CD14-positive monocyte (primary cell): ENCODE data around the gene POC1B. TPM values are rescaled to one million over a fixed set of nuclear protein-coding genes. Genes with fewer than 3 reads are reported as not detected.
A peak's percentile ranks its signal among the peaks of the same experiment; 100 is the strongest.

ENCODE experiments used
- DNase-seq, 3 donors: peaks; one replicate each; pipeline ENCODE4 v3.0.0-alpha.2; 2011 to 2022
- H2AFZ ChIP-seq: 2 replicates; pipeline ENCODE4 v1.6.0; 2012; ENCODE audit warnings: mild to moderate bottlenecking, low read depth, low read length, inconsistent platforms; ENCODE audit not compliant: insufficient read depth, poor library complexity, severe bottlenecking
- H3K27ac ChIP-seq, 2 donors: 1 replicate in 1 of 2; 2 replicates in 1 of 2; pipeline ENCODE4 v1.5.1; 2012 to 2013; ENCODE audit warnings: low read length in 2 of 2, control low read depth in 1 of 2, inconsistent platforms in 1 of 2, low read depth in 1 of 2, mild to moderate bottlenecking in 1 of 2
- H3K27me3 ChIP-seq, 2 donors: one replicate each; pipeline versions ENCODE4 v1.6.0 to v1.6.1; 2011 to 2013; ENCODE audit warnings: low read length in 2 of 2; ENCODE audit not compliant: control insufficient read depth in 2 of 2, insufficient read depth in 2 of 2
- H3K36me3 ChIP-seq, 2 donors: replicated peaks in 1 of 2; 1 replicate in 1 of 2; 2 replicates in 1 of 2; pipeline versions ENCODE4 v1.5.1 to v1.6.1; 2012 to 2013; ENCODE audit warnings: low read length in 2 of 2, control low read depth in 1 of 2, inconsistent platforms in 1 of 2, mild to moderate bottlenecking in 1 of 2; ENCODE audit not compliant: insufficient read depth in 2 of 2, control insufficient read depth in 1 of 2
- H3K4me1 ChIP-seq, 2 donors: 1 replicate in 1 of 2; 2 replicates in 1 of 2; pipeline versions ENCODE4 v1.5.1 to v1.6.1; 2012 to 2013; ENCODE audit warnings: low read length in 2 of 2, control low read depth in 1 of 2, inconsistent platforms in 1 of 2, mild to moderate bottlenecking in 1 of 2, moderate library complexity in 1 of 2; ENCODE audit not compliant: insufficient read depth in 2 of 2, control insufficient read depth in 1 of 2
- H3K4me2 ChIP-seq: replicated peaks from 2 replicates; pipeline ENCODE3; 2012; ENCODE audit warnings: low read length, moderate library complexity, mild to moderate bottlenecking; ENCODE audit not compliant: poor library complexity, severe bottlenecking; ENCODE audit errors: extremely low read depth
- H3K4me3 ChIP-seq, 3 experiments: fragments of 200-600 bp in 1 of 3; sonication (generic) in 1 of 3; replicated peaks in 1 of 3; 1 replicate in 2 of 3; 2 replicates in 1 of 3; pipeline ENCODE4 v1.5.1; 2011 to 2013; ENCODE audit warnings: low read length in 3 of 3, mild to moderate bottlenecking in 3 of 3, control low read depth in 2 of 3, low read depth in 2 of 3, inconsistent platforms in 1 of 3, moderate library complexity in 1 of 3
- H3K79me2 ChIP-seq: 2 replicates; pipeline ENCODE4 v1.6.0; 2012; ENCODE audit warnings: mild to moderate bottlenecking, control low read depth, inconsistent platforms, low read length, moderate library complexity; ENCODE audit not compliant: insufficient read depth
- H3K9ac ChIP-seq: 2 replicates; pipeline ENCODE4 v1.6.0; 2017; ENCODE audit warnings: low read length, mild to moderate bottlenecking; ENCODE audit not compliant: insufficient read depth, poor library complexity, severe bottlenecking
- H3K9me3 ChIP-seq, 2 donors: replicated peaks in 1 of 2; 1 replicate in 1 of 2; 2 replicates in 1 of 2; pipeline versions ENCODE4 v1.5.1 to v1.6.1; 2012 to 2013; ENCODE audit warnings: low read length in 2 of 2, control low read depth in 1 of 2; ENCODE audit not compliant: control insufficient read depth in 1 of 2, insufficient read depth in 1 of 2
- H4K20me1 ChIP-seq: 2 replicates; pipeline ENCODE4 v1.6.0; 2012; ENCODE audit warnings: mild to moderate bottlenecking, low read length, control low read depth, moderate library complexity; ENCODE audit not compliant: insufficient read depth
- H3K27ac Mint-ChIP-seq, 7 donors: one replicate each; pipeline ENCODE4 v1.8.0; 2020; ENCODE audit warnings: mild to moderate bottlenecking in 7 of 7, mixed read lengths in 7 of 7, moderate library complexity in 6 of 7, inconsistent platforms in 2 of 7
- H3K27me3 Mint-ChIP-seq, 3 donors: one replicate each; pipeline ENCODE4 v1.8.0; 2021 to 2022; ENCODE audit warnings: low read depth in 3 of 3, mild to moderate bottlenecking in 3 of 3, mixed read lengths in 3 of 3, moderate library complexity in 3 of 3, inconsistent platforms in 1 of 3
- H3K36me3 Mint-ChIP-seq, 2 donors: one replicate each; pipeline ENCODE4 v1.8.0; 2020; ENCODE audit warnings: mixed read lengths in 2 of 2, inconsistent platforms in 1 of 2, mild to moderate bottlenecking in 1 of 2
- H3K4me1 Mint-ChIP-seq: one replicate; pipeline ENCODE4 v1.8.0; 2020; ENCODE audit warnings: mild to moderate bottlenecking, mixed read lengths
- H3K4me3 Mint-ChIP-seq, 2 donors: one replicate each; pipeline ENCODE4 v1.8.0; 2020; ENCODE audit warnings: mild to moderate bottlenecking in 2 of 2, mixed read lengths in 2 of 2, moderate library complexity in 1 of 2
- H3K9me3 Mint-ChIP-seq, 7 donors: one replicate each; pipeline ENCODE4 v1.8.0; 2020 to 2022; ENCODE audit warnings: mixed read lengths in 7 of 7, mild to moderate bottlenecking in 6 of 7, moderate library complexity in 6 of 7, inconsistent platforms in 2 of 7
- WGBS: methylation state at CpG from one replicate; pipeline ENCODE4 v1.1.5; 2013; ENCODE audit warnings: missing lambda C conversion rate; ENCODE audit not compliant: insufficient coverage; 5-methylcytosine and 5-hydroxymethylcytosine counted together
- intact Hi-C, 2 donors: fragments of 100-400 bp; cut with micrococcal nuclease; formaldehyde crosslinking; loops; one replicate each; pipeline versions ENCODE4 v1.15.0 to v1.15.1; 2023
- polyA plus RNA-seq, 3 donors: library from polyadenylated mRNA; depleted of rRNA in 1 of 3; unstranded in 2 of 3; stranded (reverse) in 1 of 3; fragments of 300-500 nt in 2 of 3; fragments of >200 nt in 1 of 3; fragmentation: Illumina TruSeq in 2 of 3; gene quantifications; 1 replicate in 2 of 3; 2 replicates in 1 of 3; pipeline ENCODE4 v1.2.3, GENCODE V29; 2012 to 2021
- TF ChIP-seq, protein P1 (sequence below): fragments of 200-600 bp; IDR thresholded peaks from one replicate; pipeline ENCODE4 v1.8.0; 2022; ENCODE audit warnings: antibody characterized with exemption, mild to moderate bottlenecking

Gene POC1B
- polyA plus RNA-seq, 3 donors: 8.4 to 32.0 (median 29.7) TPM

DNA sequence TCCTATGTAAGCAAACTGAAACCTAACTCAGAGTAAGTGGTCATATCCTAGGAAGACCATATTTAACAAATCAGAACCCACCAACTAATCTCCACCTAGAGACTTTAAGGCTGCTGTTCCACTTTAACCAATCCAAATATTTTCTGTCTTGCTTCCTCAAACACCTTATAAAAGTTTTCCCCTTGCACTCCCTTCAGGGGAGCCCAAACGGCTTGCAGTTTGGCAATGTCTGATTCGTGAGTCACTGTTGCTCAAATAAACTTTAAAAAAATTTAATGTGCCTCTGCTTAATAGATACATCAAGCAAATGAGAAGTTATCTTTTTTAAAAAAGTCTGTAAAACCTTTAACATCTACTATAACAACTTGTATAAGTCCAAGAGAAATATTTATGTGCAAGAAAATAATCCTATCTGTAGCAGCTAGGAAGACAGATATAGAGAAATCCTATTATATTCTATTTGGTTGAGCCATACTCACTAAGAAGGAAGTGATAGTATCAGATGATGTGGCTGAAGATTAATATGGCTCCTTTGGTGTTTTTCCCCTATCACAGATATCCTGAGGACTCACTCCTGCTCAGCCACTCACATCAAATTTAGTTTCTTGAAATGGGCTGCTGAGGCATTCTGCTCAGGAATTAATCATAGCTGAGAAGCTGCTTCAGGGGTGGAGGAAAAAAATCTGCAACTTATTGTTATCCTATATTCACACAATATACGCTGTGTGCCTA is 108.4 kb downstream of the POC1B start:
- intact Hi-C loops: no loop called here
- Mint-ChIP-seq H3K9me3 (peaks cover 0 to 7% (median 1%) of the 10 kb centered on the region in 7 donors), H3K36me3 (peaks cover 2 to 7% of the 10 kb centered on the region in 2 donors), H3K27ac (peak overlapping the region in 6 of 7 donors; percentile 7 to 77 (median 42)), H3K4me1 (peaks cover 30% of the 10 kb centered on the region), H3K4me3 (no peak overlapping the region), H3K27me3 (peaks cover 0 to 2% (median 2%) of the 10 kb centered on the region in 3 donors)
- TF ChIP-seq, protein P1, sequence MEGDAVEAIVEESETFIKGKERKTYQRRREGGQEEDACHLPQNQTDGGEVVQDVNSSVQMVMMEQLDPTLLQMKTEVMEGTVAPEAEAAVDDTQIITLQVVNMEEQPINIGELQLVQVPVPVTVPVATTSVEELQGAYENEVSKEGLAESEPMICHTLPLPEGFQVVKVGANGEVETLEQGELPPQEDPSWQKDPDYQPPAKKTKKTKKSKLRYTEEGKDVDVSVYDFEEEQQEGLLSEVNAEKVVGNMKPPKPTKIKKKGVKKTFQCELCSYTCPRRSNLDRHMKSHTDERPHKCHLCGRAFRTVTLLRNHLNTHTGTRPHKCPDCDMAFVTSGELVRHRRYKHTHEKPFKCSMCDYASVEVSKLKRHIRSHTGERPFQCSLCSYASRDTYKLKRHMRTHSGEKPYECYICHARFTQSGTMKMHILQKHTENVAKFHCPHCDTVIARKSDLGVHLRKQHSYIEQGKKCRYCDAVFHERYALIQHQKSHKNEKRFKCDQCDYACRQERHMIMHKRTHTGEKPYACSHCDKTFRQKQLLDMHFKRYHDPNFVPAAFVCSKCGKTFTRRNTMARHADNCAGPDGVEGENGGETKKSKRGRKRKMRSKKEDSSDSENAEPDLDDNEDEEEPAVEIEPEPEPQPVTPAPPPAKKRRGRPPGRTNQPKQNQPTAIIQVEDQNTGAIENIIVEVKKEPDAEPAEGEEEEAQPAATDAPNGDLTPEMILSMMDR: no peak
- Histone ChIP-seq H3K4me2 (no peak overlapping the region), H3K4me3 (no peak overlapping the region), H2AFZ (no peak overlapping the region), H3K27me3 (no peaks in the 10 kb centered on the region), H3K9me3 (no peaks in the 10 kb centered on the region), H3K79me2 (no peaks in the 10 kb centered on the region), H3K9ac (no peak overlapping the region), H3K4me1 (peaks cover 24 to 25% of the 10 kb centered on the region in 2 donors), H3K36me3 (no peaks in the 10 kb centered on the region), H3K27ac (no peak overlapping the region), H4K20me1 (no peaks in the 10 kb centered on the region)
- WGBS: no CpG with 5 or more reads among the region's 3 CpGs
- DNase-seq: peak in 2 of 3 donors; percentile 36 to 53

DNA sequence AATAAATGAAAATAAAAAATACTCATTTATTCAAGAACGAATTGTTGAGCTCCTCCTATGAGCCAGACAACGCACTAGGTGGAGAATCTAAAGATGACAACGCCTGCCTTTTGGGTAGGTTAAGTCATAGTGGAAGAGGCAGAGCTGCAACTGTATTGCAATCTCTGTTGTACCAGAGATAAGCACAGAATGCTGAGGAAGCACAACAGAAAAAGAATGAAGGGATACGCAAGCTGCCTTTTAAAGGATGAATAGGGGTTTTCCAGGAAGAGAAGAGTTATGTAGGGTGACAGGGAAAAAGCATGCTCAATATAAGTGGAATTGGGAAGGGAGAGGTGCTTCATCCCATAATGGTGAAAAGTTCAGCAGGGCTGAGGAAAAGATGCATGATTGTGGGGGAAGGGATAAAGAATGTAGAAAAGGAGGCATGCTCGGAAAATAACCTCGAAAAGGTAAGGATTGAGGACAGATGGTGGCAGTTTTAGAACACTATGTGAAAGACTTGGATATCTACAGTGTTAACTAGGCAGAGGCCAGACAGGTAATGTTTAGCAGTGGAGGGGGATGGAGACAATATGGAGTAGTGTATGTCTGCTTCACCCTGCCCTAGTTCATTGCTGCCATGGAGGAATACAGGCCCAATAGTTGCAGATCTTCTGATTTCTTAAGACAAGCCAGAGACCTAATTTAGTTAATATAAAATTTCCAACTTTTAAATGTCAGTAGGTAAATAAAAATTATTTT is 109.6 kb downstream of the POC1B start:
- Histone ChIP-seq H3K9me3 (no peaks in the 10 kb centered on the region), H3K4me1 (peaks cover 24 to 25% of the 10 kb centered on the region in 2 donors), H3K27me3 (no peaks in the 10 kb centered on the region), H2AFZ (no peak overlapping the region), H3K27ac (no peak overlapping the region), H3K9ac (no peak overlapping the region), H3K36me3 (no peaks in the 10 kb centered on the region), H3K4me3 (no peak overlapping the region), H4K20me1 (no peaks in the 10 kb centered on the region), H3K4me2 (no peak overlapping the region), H3K79me2 (no peaks in the 10 kb centered on the region)
- intact Hi-C loops: no loop called here
- Mint-ChIP-seq H3K4me3 (no peak overlapping the region), H3K36me3 (peaks cover 0 to 4% of the 10 kb centered on the region in 2 donors), H3K27me3 (peaks cover 0 to 6% (median 2%) of the 10 kb centered on the region in 3 donors), H3K27ac (no peak overlapping the region), H3K9me3 (peaks cover 0 to 7% (median 1%) of the 10 kb centered on the region in 7 donors), H3K4me1 (peaks cover 30% of the 10 kb centered on the region)
- TF ChIP-seq, protein P1: no peak
- no peak for DNase-seq
- WGBS: 96% methylated on average over 5 of the region's 6 CpGs
